SK-N-SH treated with all-trans-retinoic acid at 6 μM for 48 hours (cell line): Measurements from ENCODE around the gene HOXD8.

Experiments
- ATAC-seq: fragments of 200-7000 bp; cut with Tn5 transposase; 3 replicates; pipeline ENCODE4 v1.9.1; 2020; ENCODE audit warnings: mild to moderate bottlenecking, moderate library complexity
- ARNTL ChIP-seq: fragments of 450-650 bp; formaldehyde crosslinking; IDR thresholded peaks from 2 replicates; pipeline ENCODE4 v1.5.0; 2020; ENCODE audit warnings: low read depth, mild to moderate bottlenecking, moderate library complexity, borderline replicate concordance
- BACH2 ChIP-seq: fragments of 250-450 bp; sonication (Bioruptor Pico); IDR thresholded peaks from 2 replicates; pipeline ENCODE4 v1.9.0; 2021; ENCODE audit warnings: mild to moderate bottlenecking, borderline replicate concordance
- CSDC2 ChIP-seq: fragments of 250-450 bp; sonication (Bioruptor Pico); IDR thresholded peaks from 2 replicates; pipeline ENCODE4 v1.5.0; 2020; ENCODE audit warnings: mild to moderate bottlenecking, moderate library complexity
- CSRNP3 ChIP-seq: fragments of 250-450 bp; sonication (Bioruptor Pico); IDR thresholded peaks from 2 replicates; pipeline ENCODE4 v1.5.1; 2021; ENCODE audit warnings: mild to moderate bottlenecking, moderate library complexity
- ESRRG ChIP-seq: fragments of 250-450 bp; sonication (Bioruptor Pico); IDR thresholded peaks from 2 replicates; pipeline ENCODE4 v1.6.1; 2021; ENCODE audit warnings: mild to moderate bottlenecking
- GLIS3 ChIP-seq: fragments of 250-450 bp; sonication (Bioruptor Pico); IDR thresholded peaks from 2 replicates; pipeline ENCODE4 v1.5.0; 2020; ENCODE audit warnings: mild to moderate bottlenecking, moderate library complexity
- ISL1 ChIP-seq: fragments of 250-450 bp; sonication (Bioruptor Pico); IDR thresholded peaks from 2 replicates; pipeline ENCODE4 v2.1.2; 2022; ENCODE audit warnings: mild to moderate bottlenecking, moderate library complexity
- OSR1 ChIP-seq: fragments of 250-450 bp; sonication (Bioruptor Pico); IDR thresholded peaks from 2 replicates; pipeline ENCODE4 v1.8.0; 2022; ENCODE audit warnings: moderate library complexity, mild to moderate bottlenecking, inconsistent platforms
- POU6F1 ChIP-seq: fragments of 250-450 bp; sonication (Bioruptor Pico); IDR thresholded peaks from 2 replicates; pipeline ENCODE4 v1.8.0; 2021; ENCODE audit warnings: low read depth, mild to moderate bottlenecking, moderate library complexity, borderline replicate concordance
- RARB ChIP-seq: fragments of 250-450 bp; sonication (Bioruptor Pico); IDR thresholded peaks from 2 replicates; pipeline ENCODE4 v1.8.0; 2021; ENCODE audit warnings: mild to moderate bottlenecking, moderate library complexity
- SNAI2 ChIP-seq: fragments of 250-450 bp; sonication (Bioruptor Pico); IDR thresholded peaks from 2 replicates; pipeline ENCODE4 v1.5.0; 2020; ENCODE audit warnings: mild to moderate bottlenecking, moderate library complexity
- TCF4 ChIP-seq: fragments of 250-450 bp; sonication (Bioruptor Pico); IDR thresholded peaks from 2 replicates; pipeline ENCODE4 v1.8.0; 2021; ENCODE audit warnings: mild to moderate bottlenecking, moderate library complexity, borderline replicate concordance
- TOX ChIP-seq: fragments of 250-450 bp; sonication (Bioruptor Pico); IDR thresholded peaks from 2 replicates; pipeline ENCODE4 v1.8.0; 2021; ENCODE audit warnings: mild to moderate bottlenecking, moderate library complexity, borderline replicate concordance
- ZC3H10 ChIP-seq: fragments of 250-450 bp; sonication (Bioruptor Pico); IDR thresholded peaks from 2 replicates; pipeline ENCODE4 v1.5.1; 2021; ENCODE audit warnings: mild to moderate bottlenecking, moderate library complexity
- ZFP30 ChIP-seq: fragments of 450-650 bp; formaldehyde crosslinking; IDR thresholded peaks from 2 replicates; pipeline ENCODE4 v1.5.0; 2022; ENCODE audit warnings: mild to moderate bottlenecking, moderate library complexity
- ZNF565 ChIP-seq: fragments of 450-650 bp; formaldehyde crosslinking; conservative IDR thresholded peaks from 2 replicates; pipeline ENCODE4 v1.5.0; 2020; ENCODE audit warnings: low read depth, mild to moderate bottlenecking, moderate library complexity
- ZNF70 ChIP-seq: fragments of 450-650 bp; formaldehyde crosslinking; IDR thresholded peaks from 2 replicates; pipeline ENCODE4 v1.5.0; 2020; ENCODE audit warnings: mild to moderate bottlenecking, moderate library complexity
- ZNF8 ChIP-seq: fragments of 450-650 bp; formaldehyde crosslinking; IDR thresholded peaks from 2 replicates; pipeline ENCODE4 v1.5.0; 2020; ENCODE audit warnings: mild to moderate bottlenecking, moderate library complexity
- TF ChIP-seq, protein P1 (sequence below): fragments of 250-450 bp; sonication (Bioruptor Pico); IDR thresholded peaks from 2 replicates; pipeline ENCODE4 v1.5.0; 2020; ENCODE audit warnings: mild to moderate bottlenecking, moderate library complexity
- TF ChIP-seq, protein P2 (sequence below): fragments of 250-450 bp; sonication (Bioruptor Pico); IDR thresholded peaks from 2 replicates; pipeline ENCODE4 v1.8.0; 2020; ENCODE audit warnings: mild to moderate bottlenecking, moderate library complexity, borderline replicate concordance
- TF ChIP-seq, protein P3 (sequence below): fragments of 250-450 bp; sonication (Bioruptor Pico); IDR thresholded peaks from 2 replicates; pipeline ENCODE4 v1.5.1; 2020; ENCODE audit warnings: low read depth, mild to moderate bottlenecking, moderate library complexity

HOXD8 gene

GRCh38 chr2:176082824-176083751, 46.4 kb upstream of the HOXD8 start:
- no peak for ATAC-seq
- TF ChIP-seq CSRNP3 (CRISPR knock-in tag) (no peak), ISL1 (CRISPR knock-in tag) (no peak), RARB (no peak), ZC3H10 (no peak), ZNF565 (CRISPR knock-in tag) (no peak), ESRRG (no peak), BACH2 (CRISPR knock-in tag) (no peak), ARNTL (CRISPR knock-in tag) (no peak), SNAI2 (CRISPR knock-in tag) (no peak), ZNF8 (CRISPR knock-in tag) (no peak)
- TF ChIP-seq, protein P1, sequence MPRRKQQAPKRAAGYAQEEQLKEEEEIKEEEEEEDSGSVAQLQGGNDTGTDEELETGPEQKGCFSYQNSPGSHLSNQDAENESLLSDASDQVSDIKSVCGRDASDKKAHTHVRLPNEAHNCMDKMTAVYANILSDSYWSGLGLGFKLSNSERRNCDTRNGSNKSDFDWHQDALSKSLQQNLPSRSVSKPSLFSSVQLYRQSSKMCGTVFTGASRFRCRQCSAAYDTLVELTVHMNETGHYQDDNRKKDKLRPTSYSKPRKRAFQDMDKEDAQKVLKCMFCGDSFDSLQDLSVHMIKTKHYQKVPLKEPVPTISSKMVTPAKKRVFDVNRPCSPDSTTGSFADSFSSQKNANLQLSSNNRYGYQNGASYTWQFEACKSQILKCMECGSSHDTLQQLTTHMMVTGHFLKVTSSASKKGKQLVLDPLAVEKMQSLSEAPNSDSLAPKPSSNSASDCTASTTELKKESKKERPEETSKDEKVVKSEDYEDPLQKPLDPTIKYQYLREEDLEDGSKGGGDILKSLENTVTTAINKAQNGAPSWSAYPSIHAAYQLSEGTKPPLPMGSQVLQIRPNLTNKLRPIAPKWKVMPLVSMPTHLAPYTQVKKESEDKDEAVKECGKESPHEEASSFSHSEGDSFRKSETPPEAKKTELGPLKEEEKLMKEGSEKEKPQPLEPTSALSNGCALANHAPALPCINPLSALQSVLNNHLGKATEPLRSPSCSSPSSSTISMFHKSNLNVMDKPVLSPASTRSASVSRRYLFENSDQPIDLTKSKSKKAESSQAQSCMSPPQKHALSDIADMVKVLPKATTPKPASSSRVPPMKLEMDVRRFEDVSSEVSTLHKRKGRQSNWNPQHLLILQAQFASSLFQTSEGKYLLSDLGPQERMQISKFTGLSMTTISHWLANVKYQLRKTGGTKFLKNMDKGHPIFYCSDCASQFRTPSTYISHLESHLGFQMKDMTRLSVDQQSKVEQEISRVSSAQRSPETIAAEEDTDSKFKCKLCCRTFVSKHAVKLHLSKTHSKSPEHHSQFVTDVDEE, result no peak

- TF ChIP-seq ZNF565 (CRISPR knock-in tag), result no peak
- TF ChIP-seq SNAI2 (CRISPR knock-in tag), result no peak
- no peak for TF ChIP-seq OSR1 (CRISPR knock-in tag)
- TF ChIP-seq, protein P2, sequence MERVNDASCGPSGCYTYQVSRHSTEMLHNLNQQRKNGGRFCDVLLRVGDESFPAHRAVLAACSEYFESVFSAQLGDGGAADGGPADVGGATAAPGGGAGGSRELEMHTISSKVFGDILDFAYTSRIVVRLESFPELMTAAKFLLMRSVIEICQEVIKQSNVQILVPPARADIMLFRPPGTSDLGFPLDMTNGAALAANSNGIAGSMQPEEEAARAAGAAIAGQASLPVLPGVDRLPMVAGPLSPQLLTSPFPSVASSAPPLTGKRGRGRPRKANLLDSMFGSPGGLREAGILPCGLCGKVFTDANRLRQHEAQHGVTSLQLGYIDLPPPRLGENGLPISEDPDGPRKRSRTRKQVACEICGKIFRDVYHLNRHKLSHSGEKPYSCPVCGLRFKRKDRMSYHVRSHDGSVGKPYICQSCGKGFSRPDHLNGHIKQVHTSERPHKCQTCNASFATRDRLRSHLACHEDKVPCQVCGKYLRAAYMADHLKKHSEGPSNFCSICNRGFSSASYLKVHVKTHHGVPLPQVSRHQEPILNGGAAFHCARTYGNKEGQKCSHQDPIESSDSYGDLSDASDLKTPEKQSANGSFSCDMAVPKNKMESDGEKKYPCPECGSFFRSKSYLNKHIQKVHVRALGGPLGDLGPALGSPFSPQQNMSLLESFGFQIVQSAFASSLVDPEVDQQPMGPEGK, result no peak
- no peak for TF ChIP-seq ISL1 (CRISPR knock-in tag)
- TF ChIP-seq TCF4 (CRISPR knock-in tag), result no peak
- TF ChIP-seq ARNTL (CRISPR knock-in tag), result no peak
- TF ChIP-seq ZNF8 (CRISPR knock-in tag), result no peak
- TF ChIP-seq BACH2 (CRISPR knock-in tag), result no peak
- TF ChIP-seq, protein P3, sequence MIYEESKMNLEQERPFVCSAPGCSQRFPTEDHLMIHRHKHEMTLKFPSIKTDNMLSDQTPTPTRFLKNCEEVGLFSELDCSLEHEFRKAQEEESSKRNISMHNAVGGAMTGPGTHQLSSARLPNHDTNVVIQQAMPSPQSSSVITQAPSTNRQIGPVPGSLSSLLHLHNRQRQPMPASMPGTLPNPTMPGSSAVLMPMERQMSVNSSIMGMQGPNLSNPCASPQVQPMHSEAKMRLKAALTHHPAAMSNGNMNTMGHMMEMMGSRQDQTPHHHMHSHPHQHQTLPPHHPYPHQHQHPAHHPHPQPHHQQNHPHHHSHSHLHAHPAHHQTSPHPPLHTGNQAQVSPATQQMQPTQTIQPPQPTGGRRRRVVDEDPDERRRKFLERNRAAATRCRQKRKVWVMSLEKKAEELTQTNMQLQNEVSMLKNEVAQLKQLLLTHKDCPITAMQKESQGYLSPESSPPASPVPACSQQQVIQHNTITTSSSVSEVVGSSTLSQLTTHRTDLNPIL (CRISPR knock-in tag), result no peak
- TF ChIP-seq RARB, result no peak
- no peak for TF ChIP-seq ESRRG
- no peak for TF ChIP-seq ZNF70 (CRISPR knock-in tag)
- TF ChIP-seq CSDC2 (CRISPR knock-in tag), result no peak
- no peak for TF ChIP-seq ZC3H10
- no peak for TF ChIP-seq GLIS3 (CRISPR knock-in tag)
- no peak for TF ChIP-seq POU6F1
- no peak for TF ChIP-seq ZFP30 (CRISPR knock-in tag)
- TF ChIP-seq TOX, result no peak
- TF ChIP-seq, all 23 proteins: peak for 0
- no peak for ATAC-seq
Observed at GRCh38 chr2:176083796-176084261, 45.7 kb upstream of the HOXD8 start, which contains the start of gene EVX2. Gene EVX2, minus strand, starts transcription at chr2:176083962. Its CDS starts 186 bp downstream, at chr2:176083776.
